Activated CD4-positive, CD25-positive, alpha-beta regulatory T cell treated with anti-CD3 and anti-CD28 coated beads, Interleukin-2, amount 50 U/mL, for 24 hours (primary cell): ENCODE data around the gene SIMC1.
"Not testable (repeated sequence)": the region's sequence is repeated elsewhere in the genome, so short reads cannot be mapped to it uniquely, and the experiment has no call there.

ENCODE experiments used
- ATAC-seq, 2 donors: fragments of 150-1000 bp; cut with Tn5 transposase; one replicate each; pipeline ENCODE4 v1.10.0; 2021; ENCODE audit warnings: mild to moderate bottlenecking in 1 of 2, moderate library complexity in 1 of 2

SIMC1 gene

DNA sequence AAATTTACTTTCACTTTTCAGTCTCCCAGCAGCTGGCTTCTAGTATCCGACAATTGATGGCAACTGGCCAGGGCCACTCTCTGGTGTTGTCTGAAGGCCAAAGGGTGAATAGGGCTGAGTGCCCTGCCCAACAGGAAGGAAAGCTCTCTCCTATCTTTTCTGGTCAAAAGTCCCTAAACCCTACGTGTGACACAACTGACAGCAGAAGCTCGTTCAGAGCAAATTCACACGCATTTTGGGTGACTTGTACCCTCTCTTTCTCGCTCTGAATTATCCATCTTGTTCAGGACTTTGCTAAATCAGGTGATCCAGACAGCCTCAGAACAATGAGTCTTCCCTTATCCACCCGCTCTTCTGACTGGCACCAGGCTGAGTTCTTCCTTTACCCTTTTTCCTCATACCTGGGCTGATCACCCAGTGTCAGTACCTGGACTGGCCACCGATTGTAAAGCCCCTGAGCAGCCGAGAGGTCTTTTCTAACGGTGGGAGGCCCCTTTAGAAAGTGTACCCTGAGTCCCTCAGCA is 21.8 kb upstream of the SIMC1 start:
- not testable (repeated sequence) for ATAC-seq

DNA sequence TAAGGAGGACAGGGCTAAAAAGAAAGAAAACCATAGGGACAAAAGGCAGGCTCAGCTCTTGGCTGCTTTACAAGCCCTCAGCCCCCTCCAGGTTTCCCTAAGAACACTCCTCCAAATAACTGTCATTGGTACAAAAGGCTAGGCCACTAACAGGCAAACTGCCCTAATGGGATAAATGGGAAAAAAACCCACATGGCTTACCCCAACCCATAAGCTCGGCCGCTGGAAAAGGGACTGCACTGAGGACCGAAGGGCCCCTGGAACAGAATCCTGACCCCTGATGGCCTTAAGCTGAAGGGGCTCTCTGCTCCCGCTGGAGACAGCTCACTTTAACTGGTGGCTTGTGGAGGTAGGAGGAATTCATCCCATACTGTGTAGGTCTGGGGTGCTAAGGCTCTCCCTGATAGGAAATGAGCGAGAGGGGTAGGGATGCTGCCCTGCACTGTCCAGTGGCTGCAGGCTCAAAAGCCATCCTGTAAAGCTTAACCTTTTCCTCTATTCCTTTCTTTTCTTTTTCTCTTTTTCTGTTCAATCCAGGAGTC is 21.0 kb upstream of the SIMC1 start:
- not testable (repeated sequence) for ATAC-seq

DNA sequence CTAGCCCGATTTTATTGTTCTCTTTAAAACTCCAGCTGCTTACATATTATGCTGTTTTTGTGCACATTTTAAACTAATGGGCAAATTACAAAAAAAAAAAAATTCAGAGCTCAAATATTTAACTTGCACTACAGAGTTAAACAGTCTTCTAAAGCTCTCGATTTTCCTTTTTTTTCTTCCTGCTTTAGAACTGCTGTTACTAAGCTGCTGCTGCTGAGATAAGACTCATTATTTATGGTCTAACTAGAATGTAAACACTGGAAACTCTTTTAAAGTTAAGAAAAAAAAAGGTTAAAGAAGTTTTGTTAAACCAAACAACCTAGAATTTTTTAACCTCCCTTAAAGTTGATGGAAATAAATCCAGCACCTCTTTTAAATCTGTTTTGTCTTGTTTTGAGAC is 20.5 kb upstream of the SIMC1 start:
- ATAC-seq = not testable (repeated sequence)

DNA sequence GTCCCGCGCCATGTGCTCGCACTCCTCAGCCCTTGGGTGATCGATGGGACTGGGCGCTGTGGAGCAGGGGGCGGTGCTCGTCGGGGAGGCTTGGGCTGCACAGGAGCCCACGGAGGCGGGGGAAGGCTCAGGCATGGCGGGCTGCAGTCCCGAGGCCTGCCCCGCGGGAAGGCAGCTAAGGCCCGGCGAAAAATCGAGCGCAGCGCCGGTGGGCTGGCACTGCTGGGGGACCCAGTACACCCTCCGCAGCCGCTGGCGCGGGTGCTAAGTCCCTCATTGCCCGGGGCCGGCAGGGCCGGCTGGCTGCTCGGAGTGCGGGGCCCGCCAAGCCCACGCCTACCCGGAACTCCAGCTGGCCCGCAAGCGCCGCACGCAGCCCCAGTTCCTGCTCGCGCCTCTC is 16.2 kb upstream of the SIMC1 start:
- ATAC-seq = not testable (repeated sequence)

DNA sequence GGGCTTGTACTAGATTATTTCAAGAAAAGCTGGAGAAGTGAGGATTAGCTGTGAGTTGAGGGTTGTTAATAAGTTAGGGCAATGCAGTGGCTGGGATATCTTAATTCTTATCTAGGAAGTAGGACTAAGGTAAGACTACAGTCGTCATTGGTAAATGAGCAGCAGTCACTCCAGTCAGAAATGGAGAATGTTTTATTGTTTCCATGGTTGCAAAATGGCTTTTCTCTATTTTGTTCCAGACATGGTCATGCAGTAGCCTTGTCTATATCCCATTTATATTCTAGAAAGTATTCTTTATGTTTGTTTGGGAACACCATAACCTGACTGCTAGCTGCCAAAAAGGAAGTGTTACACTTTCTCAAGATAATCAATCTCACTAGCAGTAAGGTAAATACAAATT is 9.9 kb upstream of the SIMC1 start:
- ATAC-seq = not testable (repeated sequence)

DNA sequence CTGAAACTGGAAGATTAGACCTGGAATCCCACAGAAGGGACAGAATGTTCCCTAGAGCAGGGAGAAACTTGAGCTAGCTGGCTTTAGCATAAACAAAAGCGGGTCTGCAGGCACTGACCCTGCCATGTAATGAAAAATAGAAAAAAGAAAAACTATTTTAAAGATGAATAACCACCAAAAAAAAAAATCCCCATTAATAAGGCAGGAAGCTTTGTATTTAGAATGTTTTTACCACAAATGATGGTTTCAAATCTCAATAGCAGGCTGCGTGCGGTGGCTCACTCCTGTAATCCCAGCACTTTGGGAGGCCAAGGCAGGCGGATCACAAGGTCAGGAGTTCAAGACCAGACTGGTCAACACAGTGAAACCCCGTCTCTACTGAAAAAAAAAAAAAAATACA is 5.0 kb upstream of the SIMC1 start:
- ATAC-seq = not testable (repeated sequence)

DNA sequence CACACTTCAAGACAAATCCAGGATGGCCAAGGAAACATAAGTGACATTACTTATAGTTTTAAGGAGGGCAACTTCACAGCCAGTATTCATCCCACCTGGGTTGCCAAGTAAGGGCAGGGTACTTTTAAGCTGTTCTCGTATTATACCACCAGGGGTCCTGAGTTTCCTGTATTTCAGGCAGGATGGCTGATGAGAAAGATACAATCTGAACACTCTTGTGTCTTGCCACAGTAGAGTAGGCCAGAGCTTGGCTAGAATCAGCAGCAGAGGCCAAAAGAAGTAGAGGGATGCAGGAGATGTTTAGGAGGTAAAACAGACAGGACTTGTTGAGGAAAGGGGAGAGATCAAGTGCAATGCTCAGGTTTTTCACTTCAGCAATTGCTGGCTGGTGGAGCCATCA is 3.1 kb upstream of the SIMC1 start:
- peak; percentile 62 for ATAC-seq

DNA sequence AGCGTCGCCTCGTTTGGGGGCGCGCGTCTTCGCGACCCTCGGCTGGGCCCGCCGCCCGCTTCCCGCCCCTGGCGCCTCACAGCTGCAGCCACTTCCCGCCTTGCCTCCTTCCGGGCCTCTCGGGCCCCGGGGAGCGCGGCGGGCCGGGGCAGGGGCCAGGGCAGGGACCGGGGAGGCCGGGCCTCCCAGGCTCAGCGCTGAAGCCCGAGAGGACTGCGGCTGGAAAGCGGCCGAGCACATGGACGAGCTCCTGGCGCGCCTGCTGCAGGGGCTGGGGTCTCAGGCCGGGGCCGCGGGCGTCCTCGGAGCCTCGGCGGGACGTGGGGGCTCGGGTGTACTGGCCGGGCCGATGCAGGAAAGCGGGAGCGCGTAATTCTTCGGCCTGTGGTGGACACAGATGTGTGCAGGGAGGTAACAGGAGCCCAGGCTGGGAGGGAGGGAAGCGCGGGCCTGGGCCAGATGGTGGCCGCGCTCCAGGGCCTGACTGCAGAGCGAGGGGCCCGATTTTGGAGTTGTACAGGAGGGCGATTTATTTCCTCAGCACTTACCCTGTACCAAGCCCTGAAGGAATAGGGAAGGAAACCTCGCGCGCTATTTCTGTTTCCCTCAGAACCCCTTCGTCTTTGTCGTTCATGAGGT is 540 bp downstream of the SIMC1 start:
- peak; percentile 36 to 44 for ATAC-seq

DNA sequence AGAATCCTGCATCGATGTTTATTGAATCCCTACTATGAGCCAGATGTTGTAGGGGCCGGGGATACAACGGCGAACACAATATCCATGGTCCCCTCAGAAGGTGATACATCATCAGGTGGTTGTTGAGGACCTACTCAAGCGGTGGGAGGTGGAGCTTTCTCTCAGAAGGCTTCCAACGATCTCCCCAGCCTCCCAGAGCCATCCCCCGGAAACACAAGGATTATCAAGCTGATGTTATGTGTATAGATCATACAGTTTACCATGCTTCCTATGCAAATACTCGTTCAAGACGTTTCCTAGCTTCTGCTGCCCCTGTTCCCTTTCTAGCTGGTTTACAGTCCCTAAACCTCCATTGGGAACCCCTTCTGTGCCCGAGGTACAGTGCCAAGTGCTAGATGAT is 1.1 kb downstream of the SIMC1 start:
- not testable (repeated sequence) for ATAC-seq

DNA sequence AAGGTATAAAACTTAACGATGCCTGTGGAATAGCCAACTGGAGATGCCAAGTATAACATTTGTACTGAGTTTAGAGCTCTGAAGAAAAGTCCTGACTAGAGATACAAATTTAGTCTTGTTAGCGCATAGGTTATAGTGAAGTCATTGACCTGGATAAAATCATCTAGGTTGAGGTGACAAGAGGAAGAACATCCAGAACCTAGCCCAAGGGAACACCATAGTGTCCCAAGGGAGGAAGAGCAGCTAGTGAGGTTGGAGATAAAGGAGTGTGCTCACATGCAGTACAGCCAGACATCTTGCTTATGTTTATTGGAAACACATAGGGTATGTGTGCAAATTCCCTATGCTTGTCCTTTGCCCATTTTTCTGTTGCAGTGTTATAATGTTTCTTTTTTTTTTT is 6.1 kb downstream of the SIMC1 start:
- ATAC-seq = not testable (repeated sequence)

DNA sequence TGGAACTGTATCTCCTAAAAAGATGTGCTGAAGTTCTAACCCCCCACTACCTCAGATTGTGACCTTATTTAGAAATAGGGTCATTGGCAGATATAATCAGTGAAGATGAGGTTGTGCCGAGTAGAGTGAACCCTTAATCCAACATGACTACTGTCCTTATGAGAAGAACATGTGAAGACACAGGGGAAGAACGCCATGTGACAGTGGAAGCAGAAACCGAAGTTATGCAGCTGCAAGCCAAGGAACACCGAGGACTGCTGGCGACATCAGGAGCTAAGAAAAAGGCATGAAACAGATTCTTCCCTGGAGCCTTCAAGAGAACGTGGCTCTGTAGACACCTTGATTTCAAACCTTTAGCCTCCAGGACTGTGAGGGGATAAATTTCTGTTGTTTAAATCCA is 6.8 kb downstream of the SIMC1 start:
- not testable (repeated sequence) for ATAC-seq

DNA sequence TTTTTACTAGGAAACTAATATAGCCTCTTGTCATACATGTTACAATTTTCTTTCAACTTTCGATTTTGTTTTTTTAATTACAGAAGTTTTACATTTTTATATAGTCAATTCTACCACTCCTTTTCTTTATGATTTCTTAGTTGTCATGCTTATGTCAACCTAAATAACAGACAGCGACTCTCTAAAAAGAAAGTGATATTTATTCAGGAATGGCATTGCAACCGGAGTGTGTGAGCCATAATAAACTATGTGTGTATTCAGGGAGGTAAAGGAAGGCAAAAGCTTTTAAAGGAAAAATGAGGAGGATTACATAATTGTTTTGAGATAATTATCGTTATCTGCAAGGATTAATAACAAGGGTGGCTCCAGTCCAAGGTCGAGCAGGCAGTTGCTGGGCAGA is 7.3 kb downstream of the SIMC1 start:
- ATAC-seq = not testable (repeated sequence)

DNA sequence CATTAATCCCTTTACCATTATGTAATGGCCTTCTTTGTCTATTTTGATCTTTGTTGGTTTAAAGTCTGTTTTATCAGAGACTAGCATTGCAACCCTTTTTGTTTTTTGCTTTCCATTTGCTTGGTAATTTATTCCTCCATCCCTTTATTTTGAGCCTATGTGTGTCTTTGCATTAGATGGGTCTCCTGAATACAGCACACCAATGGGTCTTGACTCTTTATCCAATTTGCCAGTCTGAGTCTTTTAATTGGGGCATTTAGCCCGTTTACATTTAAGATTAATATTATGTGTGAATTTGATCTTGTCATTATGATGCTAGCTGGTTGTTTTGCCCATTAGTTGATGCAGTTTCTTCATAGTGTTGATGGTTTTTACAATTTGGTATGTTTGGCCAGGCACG is 12.5 kb downstream of the SIMC1 start:
- ATAC-seq = not testable (repeated sequence)

DNA sequence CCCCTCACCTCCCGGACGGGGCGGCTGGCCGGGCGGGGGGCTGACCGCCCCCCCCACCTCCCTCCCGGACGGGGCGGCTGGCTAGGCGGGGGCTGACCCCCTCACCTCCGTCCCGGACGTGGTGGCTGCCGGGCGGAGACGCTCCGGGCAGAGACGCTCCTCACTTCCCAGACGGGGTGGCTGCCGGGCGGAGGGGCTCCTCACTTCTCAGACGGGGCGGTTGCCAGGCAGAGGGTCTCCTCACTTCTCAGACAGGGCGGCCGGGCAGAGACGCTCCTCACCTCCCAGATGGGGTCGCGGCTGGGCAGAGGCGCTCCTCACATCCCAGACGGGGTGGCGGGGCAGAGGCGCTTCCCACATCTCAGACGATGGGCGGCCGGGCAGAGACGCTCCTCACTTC is 13.9 kb downstream of the SIMC1 start:
- not testable (repeated sequence) for ATAC-seq

DNA sequence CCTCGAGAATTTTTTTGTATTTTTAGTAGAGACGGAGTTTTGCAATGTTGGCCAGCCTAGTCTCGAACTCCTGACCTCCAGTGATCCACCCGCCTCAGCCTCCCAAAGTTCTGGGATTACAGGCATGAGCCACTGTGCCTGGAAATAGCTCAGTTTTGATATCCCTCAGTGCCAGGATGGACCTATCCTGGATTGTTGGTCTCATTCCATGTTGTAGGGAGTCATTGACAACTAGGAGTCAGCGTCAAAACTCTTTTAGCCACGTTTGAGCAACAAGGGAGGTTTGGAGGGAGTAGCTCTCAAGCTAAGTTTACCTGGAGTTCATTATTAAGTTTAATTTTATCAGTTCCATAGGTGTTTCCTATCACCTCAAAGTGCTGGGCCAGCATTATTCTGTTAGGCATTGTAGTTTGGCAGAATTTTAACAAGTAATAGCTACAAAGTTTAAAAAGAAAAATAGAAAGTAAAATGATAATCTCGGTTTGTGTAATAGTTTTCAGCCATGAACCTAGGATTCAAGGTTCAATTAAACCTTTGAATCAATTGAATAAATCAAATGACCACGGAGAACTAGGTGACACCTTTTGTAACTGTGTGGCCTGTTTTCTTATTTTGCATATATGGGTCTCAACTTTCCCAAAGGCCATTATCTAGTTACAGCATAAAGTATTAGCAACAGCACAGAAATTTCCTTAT is 15.3 kb downstream of the SIMC1 start:
- ATAC-seq = not testable (repeated sequence)

DNA sequence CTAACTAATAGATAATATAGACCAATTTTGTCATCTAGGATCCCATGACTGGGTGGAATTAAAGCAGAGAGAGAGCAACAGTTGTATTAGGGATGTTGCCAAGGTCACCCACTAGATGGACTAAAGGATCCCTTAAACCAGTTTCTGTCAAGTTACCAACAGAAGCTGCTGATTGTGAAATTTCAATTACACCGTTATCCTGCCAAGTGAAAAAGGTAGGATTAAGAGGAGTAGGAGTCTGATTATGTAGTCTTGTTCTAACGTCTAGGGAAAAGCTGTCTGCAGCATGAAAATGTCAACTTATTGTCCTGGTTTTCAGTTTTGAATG is 15.8 kb downstream of the SIMC1 start:
- ATAC-seq = not testable (repeated sequence)

DNA sequence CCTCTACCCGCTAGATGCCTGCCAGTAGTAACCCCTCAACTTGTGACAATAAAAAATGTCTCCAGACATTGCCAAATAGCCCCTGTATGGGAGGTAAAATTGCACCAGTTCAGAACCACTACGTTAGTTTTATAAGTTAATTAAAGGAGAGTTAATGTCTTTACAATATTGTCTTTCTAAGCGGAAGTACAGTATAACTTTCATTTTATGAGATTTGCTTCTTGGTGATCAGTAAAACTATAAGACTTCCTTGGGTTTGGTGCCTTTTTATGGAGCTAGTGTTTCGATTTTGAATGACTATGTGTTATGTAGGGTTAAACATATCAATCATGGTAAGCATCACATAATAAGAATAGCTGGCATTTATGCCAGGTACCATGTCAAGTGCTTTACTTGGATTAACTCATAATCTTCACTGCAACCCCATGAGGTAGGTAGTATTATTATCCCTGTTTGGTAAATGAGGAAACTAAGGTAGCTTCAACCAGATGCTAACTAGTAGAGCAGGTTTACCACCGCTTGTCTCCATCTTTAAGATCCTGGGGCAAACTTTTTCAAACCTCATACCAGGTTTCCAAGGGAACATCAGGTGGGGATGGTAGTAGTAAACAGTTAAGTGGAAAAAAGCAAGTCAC is 19.8 kb downstream of the SIMC1 start:
- ATAC-seq = not testable (repeated sequence)

DNA sequence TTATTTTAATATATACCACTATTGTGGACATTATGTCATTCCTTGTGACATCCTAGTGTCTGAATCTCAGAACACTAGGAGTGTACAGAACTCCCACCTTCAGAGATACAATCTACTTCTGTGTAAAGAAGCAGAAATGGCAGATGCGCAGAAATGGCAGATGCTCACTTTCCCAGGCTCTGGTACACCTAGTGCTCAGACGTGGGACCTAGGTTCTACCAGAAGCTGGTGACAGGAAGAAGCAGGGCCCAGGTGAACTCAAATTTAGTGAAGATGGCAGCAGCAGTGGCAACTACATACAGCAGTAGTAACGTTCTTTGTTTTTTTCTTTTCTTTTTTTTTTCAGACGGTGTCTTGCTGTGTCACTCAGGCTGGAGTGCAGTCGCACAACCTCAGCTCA is 22.5 kb downstream of the SIMC1 start:
- ATAC-seq = not testable (repeated sequence)

DNA sequence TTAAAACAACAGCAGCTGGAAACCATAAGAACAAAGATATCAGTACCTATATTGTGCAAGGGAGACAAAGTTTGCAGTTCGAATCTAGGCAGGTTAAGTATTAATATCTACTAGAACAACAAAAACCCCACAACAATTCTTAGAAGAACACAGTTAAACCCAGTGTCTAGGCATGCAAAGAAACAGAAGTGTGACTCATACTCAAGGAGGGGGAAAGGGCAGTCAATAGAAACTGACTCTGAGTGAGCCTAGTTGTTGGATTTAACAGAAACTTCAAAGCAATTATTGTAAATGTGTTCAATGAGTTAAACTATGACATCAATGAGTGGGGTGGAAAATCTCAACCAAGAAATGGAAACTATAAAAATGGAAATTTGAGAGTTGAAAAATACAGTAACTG is 28.2 kb downstream of the SIMC1 start:
- ATAC-seq = peak; percentile 95 to 96

DNA sequence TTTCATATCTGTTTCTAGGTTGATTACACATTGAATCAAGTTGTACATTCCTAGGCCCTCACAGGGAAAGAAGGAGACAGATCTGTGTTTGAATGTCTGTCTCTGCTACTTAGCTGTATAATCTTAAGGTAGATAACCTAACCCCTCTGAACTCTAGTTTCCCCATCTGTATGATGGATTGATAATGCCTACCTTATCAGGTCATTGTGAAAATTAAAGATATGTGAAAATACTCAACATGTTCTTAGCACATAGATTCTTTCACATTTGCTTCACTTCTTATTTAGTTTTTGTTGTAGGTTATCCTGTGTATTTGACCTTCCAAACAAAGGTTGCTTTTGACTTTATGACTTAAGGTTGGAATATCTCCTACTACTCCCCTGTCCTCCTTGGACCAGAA is 50.8 kb downstream of the SIMC1 start:
- not testable (repeated sequence) for ATAC-seq

DNA sequence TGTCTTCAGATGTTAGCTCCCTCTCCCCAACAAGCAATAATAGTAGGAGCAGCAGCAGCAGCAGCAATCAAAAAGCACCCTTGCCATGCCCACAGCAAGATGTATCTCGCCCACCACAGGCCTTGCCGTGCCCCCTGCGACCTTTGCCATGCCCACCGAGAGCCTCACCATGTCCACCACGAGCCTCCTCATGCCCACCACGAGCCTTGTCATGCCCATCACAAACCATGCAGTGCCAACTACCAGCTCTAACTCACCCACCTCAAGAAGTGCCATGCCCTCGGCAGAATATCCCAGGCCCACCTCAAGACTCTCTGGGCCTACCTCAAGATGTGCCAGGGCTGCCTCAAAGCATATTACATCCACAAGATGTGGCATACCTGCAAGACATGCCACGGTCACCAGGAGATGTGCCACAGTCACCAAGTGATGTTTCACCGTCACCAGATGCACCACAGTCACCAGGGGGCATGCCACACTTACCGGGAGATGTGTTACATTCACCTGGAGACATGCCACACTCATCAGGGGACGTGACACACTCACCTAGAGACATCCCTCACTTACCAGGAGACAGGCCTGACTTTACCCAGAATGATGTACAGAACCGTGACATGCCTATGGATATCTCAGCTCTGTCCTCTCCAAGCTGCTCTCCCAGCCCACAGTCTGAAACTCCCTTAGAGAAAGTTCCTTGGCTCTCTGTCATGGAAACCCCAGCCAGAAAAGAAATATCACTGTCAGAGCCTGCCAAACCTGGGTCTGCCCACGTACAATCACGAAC is 52.0 kb downstream of the SIMC1 start:
- ATAC-seq = not testable (repeated sequence)

DNA sequence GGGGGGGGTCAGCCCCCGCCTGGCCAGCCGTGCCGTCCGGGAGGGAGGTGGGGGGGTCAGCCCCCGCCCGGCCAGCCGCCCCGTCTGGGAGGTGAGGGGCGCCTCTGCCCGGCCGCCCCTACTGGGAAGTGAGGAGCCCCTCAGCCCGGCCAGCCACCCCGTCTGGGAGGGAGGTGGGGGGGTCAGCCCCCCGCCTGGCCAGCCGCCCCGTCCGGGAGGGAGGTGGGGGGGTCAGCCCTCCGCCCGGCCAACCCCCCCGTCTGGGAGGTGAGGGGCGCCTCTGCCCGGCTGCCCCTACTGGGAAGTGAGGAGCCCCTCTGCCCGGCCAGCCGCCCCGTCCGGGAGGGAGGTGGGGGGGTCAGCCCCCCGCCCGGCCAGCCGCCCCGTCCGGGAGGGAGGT is 67.1 kb downstream of the SIMC1 start:
- ATAC-seq = not testable (repeated sequence)
